Measurements from ENCODE around the gene SH3PXD2A. TPM values are rescaled to one million over a fixed set of nuclear protein-coding genes. Genes with fewer than 3 reads are reported as not detected.

Gene SH3PXD2A
- total RNA-seq, 1 experiment from 2014 or later = 4.5 TPM

- WGBS (ENCODE audit: extremely low coverage, insufficient read length, low lambda C conversion rate) = no CpG with 5 or more reads among the region's 10 CpGs
- H2BK5ac ChIP-seq (ENCODE audit: insufficient read length, low read length) = no peak overlapping the region
- no peak overlapping the region for H4K8ac ChIP-seq (replicated peaks; ENCODE audit: insufficient read length, low read depth, low read length)
- peak; percentile 87 for DNase-seq
- H3K36me3 Mint-ChIP-seq (ENCODE audit: insufficient read depth in 1 of 3, low read depth in 3 of 3) = no peaks in the 10 kb centered on the region
- H2BK120ac ChIP-seq (ENCODE audit: low read depth, low read length, poor library complexity, severe bottlenecking) = no peak overlapping the region
- no peak overlapping the region for H3T11ph ChIP-seq (ENCODE audit: low read length)
- H3K9ac ChIP-seq (ENCODE audit: extremely low read depth, insufficient read length, low read length) = no peak overlapping the region
- H3K4me1 Mint-ChIP-seq = peaks cover 30 to 41% of the 10 kb centered on the region in 2 experiments
- no peaks in the 10 kb centered on the region for H4K20me1 ChIP-seq (ENCODE audit: control insufficient read depth, insufficient read depth, insufficient read length)
- H4K5ac ChIP-seq (ENCODE audit: insufficient read length, low read depth, low read length) = no peak overlapping the region
- H2AK5ac ChIP-seq (ENCODE audit: insufficient read length, low read length) = no peak overlapping the region
- H3K27ac ChIP-seq (ENCODE audit: insufficient read length, low read depth, low read length) = no peak overlapping the region
- peaks cover 17% of the 10 kb centered on the region; the same call in 1 of the 2 replicates for H3K27me3 ChIP-seq (ENCODE audit: insufficient read depth, low read length)
- H3K9me3 ChIP-seq (ENCODE audit: control insufficient read depth, low read depth, low read length) = no peaks in the 10 kb centered on the region
- peaks cover 5% of the 10 kb centered on the region; the same call in 1 of the 2 replicates for H3K4me1 ChIP-seq (ENCODE audit: insufficient read depth, low read length)
- H2BK15ac ChIP-seq (ENCODE audit: low read depth, low read length) = no peak overlapping the region
- H3K79me2 ChIP-seq (ENCODE audit: insufficient read depth, low read length) = no peaks in the 10 kb centered on the region
- no peak overlapping the region for H2AFZ ChIP-seq (ENCODE audit: low read length)
- H3K23ac ChIP-seq (ENCODE audit: insufficient read length, low read depth, low read length) = no peak overlapping the region
- H2BK12ac ChIP-seq (ENCODE audit: insufficient read length, low read depth, low read length) = no peak overlapping the region
- H4K91ac ChIP-seq (ENCODE audit: insufficient read length, low read depth, low read length) = no peak overlapping the region
- H3K27me3 Mint-ChIP-seq (ENCODE audit: low read depth) = peaks cover 46% of the 10 kb centered on the region
- peak overlapping the region in 2 of 3 experiments; percentile 29 to 90; a peak in 2 of 7 replicates for H3K27ac Mint-ChIP-seq
- no peak overlapping the region for H3K4me2 ChIP-seq (ENCODE audit: insufficient read depth, insufficient read length, low read length)
- H3K14ac ChIP-seq (ENCODE audit: insufficient read depth, low read length) = no peak overlapping the region
- no peak overlapping the region for H3K18ac ChIP-seq (ENCODE audit: insufficient read length, low read depth, low read length)
- no peak overlapping the region for H3K4ac ChIP-seq (ENCODE audit: low read depth, low read length)
- TF ChIP-seq CTCF (conservative IDR thresholded peaks at IDR 0.05) = peak; percentile 56
- no peak overlapping the region; a peak in 1 of 5 replicates for H3K4me3 Mint-ChIP-seq
- H2BK20ac ChIP-seq (ENCODE audit: low read depth, low read length, poor library complexity, severe bottlenecking) = no peak overlapping the region
- no peak overlapping the region for H3K56ac ChIP-seq (ENCODE audit: insufficient read length, low read depth, low read length)
- no peaks in the 10 kb centered on the region for H3K9me3 Mint-ChIP-seq
- H3K79me1 ChIP-seq (ENCODE audit: insufficient read depth, low read depth, low read length, poor library complexity, severe bottlenecking) = no peaks in the 10 kb centered on the region
- peaks cover 13% of the 10 kb centered on the region for H3K23me2 ChIP-seq (ENCODE audit: insufficient read length, low read depth, low read length, poor library complexity, severe bottlenecking)
Observed at GRCh38 chr10:103696411-103697145, 158.8 kb downstream of the SH3PXD2A start.

Data from H9 (cell line).